ENCODE data around the gene LHFPL2. TPM values are rescaled to one million over a fixed set of nuclear protein-coding genes. Genes with fewer than 3 reads are reported as not detected.
A peak's percentile ranks its signal among the peaks of the same experiment; 100 is the strongest.

The LHFPL2 gene
- polyA plus RNA-seq, 4 donors: 48.4 to 62.2 (median 56.3) TPM

GRCh38 chr5:78644741-78645300, 3.8 kb downstream of the LHFPL2 start:
- no peak for DNase-seq (ENCODE audit: low read depth in 4 of 4, low spot score in 3 of 4)

GRCh38 chr5:78644129-78644528, 4.4 kb downstream of the LHFPL2 start:
- DNase-seq (ENCODE audit: low read depth in 4 of 4, low spot score in 3 of 4): no peak

- DNase-seq (ENCODE audit: low read depth in 4 of 4, low spot score in 3 of 4): no peak
Measured at GRCh38 chr5:78642701-78643100, 5.9 kb downstream of the LHFPL2 start.

GRCh38 chr5:78640662-78641474, 7.7 kb downstream of the LHFPL2 start:
- no peak for DNase-seq (ENCODE audit: low read depth in 4 of 4, low spot score in 3 of 4)

- no peak for DNase-seq (ENCODE audit: low read depth in 4 of 4, low spot score in 3 of 4)
Measured at GRCh38 chr5:78639791-78640190, 8.8 kb downstream of the LHFPL2 start.

- DNase-seq (ENCODE audit: low read depth in 4 of 4, low spot score in 3 of 4): no peak
Measured at GRCh38 chr5:78638973-78639669, 9.5 kb downstream of the LHFPL2 start.

- peak in 1 of 4 donors; percentile 75 for DNase-seq (ENCODE audit: low read depth in 4 of 4, low spot score in 3 of 4)
Measured at GRCh38 chr5:78638423-78638822, 10.1 kb downstream of the LHFPL2 start.

GRCh38 chr5:78637468-78637867, 11.1 kb downstream of the LHFPL2 start:
- DNase-seq (ENCODE audit: low read depth in 4 of 4, low spot score in 3 of 4): no peak

- no peak for DNase-seq (ENCODE audit: low read depth in 4 of 4, low spot score in 3 of 4)
Measured at GRCh38 chr5:78636682-78637081, 11.9 kb downstream of the LHFPL2 start.

- DNase-seq (ENCODE audit: low read depth in 4 of 4, low spot score in 3 of 4): no peak
Measured at GRCh38 chr5:78634634-78635033, 13.9 kb downstream of the LHFPL2 start.

GRCh38 chr5:78634229-78634628, 14.3 kb downstream of the LHFPL2 start:
- no peak for DNase-seq (ENCODE audit: low read depth in 4 of 4, low spot score in 3 of 4)

GRCh38 chr5:78633700-78634099, 14.9 kb downstream of the LHFPL2 start:
- DNase-seq (ENCODE audit: low read depth in 4 of 4, low spot score in 3 of 4): no peak

- DNase-seq (ENCODE audit: low read depth in 4 of 4, low spot score in 3 of 4): no peak
Measured at GRCh38 chr5:78632467-78632866, 16.1 kb downstream of the LHFPL2 start.

- no peak for DNase-seq (ENCODE audit: low read depth in 4 of 4, low spot score in 3 of 4)
Measured at GRCh38 chr5:78631931-78632330, 16.6 kb downstream of the LHFPL2 start.

- DNase-seq (ENCODE audit: low read depth in 4 of 4, low spot score in 3 of 4): no peak
Measured at GRCh38 chr5:78630047-78630446, 18.5 kb downstream of the LHFPL2 start.

GRCh38 chr5:78629624-78630023, 18.9 kb downstream of the LHFPL2 start:
- DNase-seq (ENCODE audit: low read depth in 4 of 4, low spot score in 3 of 4): no peak

- no peak for DNase-seq (ENCODE audit: low read depth in 4 of 4, low spot score in 3 of 4)
Measured at GRCh38 chr5:78628270-78628992, 20.1 kb downstream of the LHFPL2 start.

- no peak for DNase-seq (ENCODE audit: low read depth in 4 of 4, low spot score in 3 of 4)
Measured at GRCh38 chr5:78627766-78628165, 20.8 kb downstream of the LHFPL2 start.

GRCh38 chr5:78627175-78627574, 21.4 kb downstream of the LHFPL2 start:
- no peak for DNase-seq (ENCODE audit: low read depth in 4 of 4, low spot score in 3 of 4)

- no peak for DNase-seq (ENCODE audit: low read depth in 4 of 4, low spot score in 3 of 4)
Measured at GRCh38 chr5:78626009-78626571, 22.5 kb downstream of the LHFPL2 start.

GRCh38 chr5:78624992-78625391, 23.6 kb downstream of the LHFPL2 start:
- no peak for DNase-seq (ENCODE audit: low read depth in 4 of 4, low spot score in 3 of 4)

Measured in left renal pelvis (tissue), 4 donors.